GM18517 (cell line): ENCODE results near the gene ZNF700.
A peak's percentile ranks its signal among the peaks of the same experiment; 100 is the strongest.
"Not testable (repeated sequence)": the region's sequence is repeated elsewhere in the genome, so short reads cannot be mapped to it uniquely, and the experiment has no call there.

Experiments used
- ATAC-seq: cut with Tn5 transposase; IDR thresholded peaks from one replicate; pipeline ENCODE4 v1.9.1; 2021; ENCODE audit warnings: mild to moderate bottlenecking, moderate library complexity; ENCODE audit not compliant: unreplicated experiment

Gene ZNF700

DNA sequence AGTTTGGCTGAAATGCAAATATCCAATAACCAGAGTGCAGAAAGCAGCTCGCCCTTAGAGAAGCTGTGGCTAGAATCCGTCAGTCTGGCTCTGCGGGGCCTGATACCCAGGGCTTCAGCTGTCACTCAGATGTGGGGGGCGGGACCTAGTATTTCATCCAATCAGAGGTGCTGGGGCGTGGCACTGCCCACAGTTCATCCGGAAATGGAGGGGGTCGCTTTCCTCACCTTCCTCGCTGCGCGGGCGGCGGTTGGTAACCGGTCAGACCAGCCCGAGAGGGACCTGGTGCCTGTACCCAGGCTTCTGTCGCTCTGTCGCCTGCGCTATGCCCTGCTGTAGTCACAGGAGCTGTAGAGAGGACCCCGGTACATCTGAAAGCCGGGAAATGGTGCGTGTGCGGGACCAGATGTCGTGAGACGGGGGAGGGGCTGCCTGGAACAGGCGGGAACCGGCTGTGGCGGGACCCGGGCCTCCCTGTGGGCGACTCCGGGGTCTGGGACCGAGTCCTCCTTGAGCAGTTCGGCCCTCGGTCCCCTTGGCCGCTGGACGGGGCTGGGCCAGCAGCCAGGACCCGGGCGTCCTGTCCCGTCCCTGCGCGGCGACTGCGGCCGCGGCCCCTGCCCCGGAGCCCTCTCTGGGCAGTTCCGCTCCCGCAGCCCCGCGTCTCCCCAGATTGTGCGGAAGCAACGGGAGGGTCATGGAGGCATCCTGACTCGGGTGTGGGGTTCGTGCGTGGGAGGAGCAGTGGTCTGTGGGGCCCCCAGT, at the start of gene ZNF700:
Gene ZNF700 (plus strand): TSS at position 222 of the 765 bp plus-strand sequence. CDS start 104 bp downstream, at position 326.
- peak; percentile 79 for ATAC-seq

GRCh38 chr19:11879687-11880266, 45.1 kb upstream of the ZNF700 start:
- ATAC-seq = not testable (repeated sequence)

DNA sequence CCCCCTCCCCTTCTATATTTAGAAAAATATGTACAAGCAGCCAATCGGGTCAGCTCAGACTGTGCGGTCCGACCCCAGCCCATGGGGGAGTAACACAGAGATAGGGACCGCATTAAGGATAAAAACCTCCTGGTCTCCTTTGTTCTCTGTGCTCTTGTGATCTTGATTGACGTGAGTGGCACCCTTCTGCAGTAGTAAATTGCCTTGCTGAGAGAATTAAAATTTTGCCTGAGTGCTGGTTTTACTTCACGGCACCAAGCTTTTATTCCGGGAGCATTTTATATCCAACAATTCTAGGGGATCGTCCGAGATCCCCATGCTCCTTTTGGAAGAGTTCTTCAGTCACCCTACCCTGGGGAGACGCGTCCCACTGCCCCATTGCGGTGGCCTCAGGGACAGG, 44.3 kb upstream of the ZNF700 start:
- ATAC-seq = no peak

GRCh38 chr19:11881151-11881800, 43.6 kb upstream of the ZNF700 start:
- no peak for ATAC-seq

DNA sequence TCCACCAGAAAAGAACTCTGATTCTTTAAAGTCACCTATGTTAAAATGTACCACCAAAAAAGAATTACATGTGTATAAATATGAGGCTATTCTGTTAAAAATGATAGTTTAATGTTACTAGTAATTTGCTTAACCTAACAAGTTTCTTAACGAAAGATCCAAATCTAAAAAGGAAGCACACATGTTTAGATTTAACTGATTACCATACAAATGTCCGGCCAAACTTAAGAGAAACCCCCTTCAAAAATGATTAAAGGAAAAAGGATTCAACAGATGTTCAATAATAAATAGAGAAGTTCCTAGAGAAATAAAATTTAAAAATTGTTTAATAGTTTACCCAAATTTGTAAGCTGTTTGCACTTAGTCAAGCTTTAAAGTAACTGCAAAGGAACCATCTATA, 42.3 kb upstream of the ZNF700 start:
- ATAC-seq = no peak

GRCh38 chr19:11887234-11887610, 37.7 kb upstream of the ZNF700 start:
- no peak for ATAC-seq

DNA sequence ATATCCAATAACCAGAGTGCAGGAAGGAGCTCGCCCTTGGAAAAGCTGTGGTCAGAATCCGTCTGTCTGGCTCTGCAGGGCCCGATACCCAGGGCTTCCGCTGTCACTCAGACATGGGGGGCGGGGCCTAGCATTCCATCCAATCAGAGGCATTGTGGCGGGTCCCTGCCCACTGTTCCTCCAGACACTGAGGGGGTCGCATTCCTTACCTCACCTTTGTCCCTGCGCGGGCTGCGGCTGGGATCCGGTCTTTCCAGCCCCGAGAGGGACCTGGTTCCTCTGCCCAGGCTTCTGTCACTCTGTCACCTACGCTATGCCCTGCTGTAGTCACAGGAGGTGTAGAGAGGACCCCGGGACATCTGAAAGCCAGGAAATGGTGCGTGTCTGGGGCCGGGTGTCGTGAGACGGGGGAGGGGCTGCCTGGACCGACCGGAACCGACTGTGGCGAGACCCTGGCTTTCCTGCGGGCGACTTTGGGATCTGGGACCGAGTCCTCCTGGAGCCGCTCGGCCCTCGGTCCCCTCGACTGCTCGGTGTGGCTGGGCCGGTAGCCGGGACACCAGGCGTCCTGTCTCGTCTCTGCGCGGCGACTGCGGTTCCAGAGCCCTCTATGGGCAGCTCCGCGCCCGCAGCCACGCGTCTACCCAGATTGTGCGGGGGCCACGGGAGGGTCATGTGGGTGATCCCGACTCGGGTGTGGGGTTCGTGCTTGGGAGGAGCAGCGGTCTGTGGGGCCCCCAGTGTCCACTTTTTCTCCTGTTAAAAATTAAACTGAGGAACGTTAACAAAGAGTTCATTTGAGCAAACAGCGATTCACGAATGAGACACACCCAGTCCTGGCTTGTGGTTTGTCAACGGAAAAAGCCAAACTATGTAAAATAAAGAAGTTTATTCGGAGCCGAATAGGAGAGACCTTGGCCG, 37.0 kb upstream of the ZNF700 start, which contains the start of gene ZNF69:
Gene ZNF69 (plus strand): TSS at position 172 of the 921 bp plus-strand sequence. CDS start 142 bp downstream, at position 314.
- ATAC-seq = no peak

GRCh38 chr19:11889901-11890300, 35.0 kb upstream of the ZNF700 start:
- ATAC-seq = not testable (repeated sequence)

DNA sequence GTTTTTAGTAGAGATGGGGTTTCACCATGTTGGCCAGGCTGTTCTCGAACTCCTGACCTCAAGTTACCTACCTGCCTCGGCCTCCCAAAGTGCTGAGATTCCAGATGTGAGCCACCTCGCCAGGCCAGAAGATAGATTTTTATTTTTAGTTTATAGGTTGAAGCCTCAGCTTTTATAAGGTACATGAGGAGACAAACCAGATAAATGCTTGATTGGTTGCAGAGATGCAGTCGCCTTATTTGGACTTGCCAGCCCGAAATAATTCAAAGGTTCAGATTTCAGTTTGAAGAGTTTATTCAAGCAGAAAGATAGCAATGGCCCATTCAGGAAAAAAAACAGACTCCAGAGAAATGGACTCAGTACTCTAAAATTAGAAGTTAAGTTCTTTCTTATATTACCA, 34.3 kb upstream of the ZNF700 start:
- ATAC-seq = no peak

- ATAC-seq = no peak
Measured at GRCh38 chr19:11894851-11895250, 30.1 kb upstream of the ZNF700 start.

GRCh38 chr19:11902228-11902627, 22.7 kb upstream of the ZNF700 start:
- ATAC-seq = no peak

GRCh38 chr19:11905928-11906327, 19.0 kb upstream of the ZNF700 start:
- no peak for ATAC-seq

DNA sequence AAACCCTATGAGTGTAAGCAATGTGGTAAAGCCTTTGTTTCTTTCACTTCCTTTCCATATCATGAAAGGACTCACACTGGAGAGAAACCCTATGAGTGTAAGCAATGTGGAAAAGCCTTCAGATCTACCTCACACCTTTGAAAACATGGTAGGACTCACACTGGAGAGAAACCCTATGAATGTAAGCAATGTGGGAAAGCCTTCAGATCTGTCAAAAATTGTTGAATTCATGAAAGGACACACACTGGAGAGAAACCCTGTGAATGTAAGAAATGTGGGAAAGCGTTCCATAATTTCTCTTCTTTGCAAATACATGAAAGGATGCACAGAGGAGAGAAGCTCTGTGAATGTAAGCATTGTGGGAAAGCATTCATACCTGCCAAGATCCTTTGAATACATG, 13.0 kb upstream of the ZNF700 start:
- ATAC-seq = not testable (repeated sequence)

DNA sequence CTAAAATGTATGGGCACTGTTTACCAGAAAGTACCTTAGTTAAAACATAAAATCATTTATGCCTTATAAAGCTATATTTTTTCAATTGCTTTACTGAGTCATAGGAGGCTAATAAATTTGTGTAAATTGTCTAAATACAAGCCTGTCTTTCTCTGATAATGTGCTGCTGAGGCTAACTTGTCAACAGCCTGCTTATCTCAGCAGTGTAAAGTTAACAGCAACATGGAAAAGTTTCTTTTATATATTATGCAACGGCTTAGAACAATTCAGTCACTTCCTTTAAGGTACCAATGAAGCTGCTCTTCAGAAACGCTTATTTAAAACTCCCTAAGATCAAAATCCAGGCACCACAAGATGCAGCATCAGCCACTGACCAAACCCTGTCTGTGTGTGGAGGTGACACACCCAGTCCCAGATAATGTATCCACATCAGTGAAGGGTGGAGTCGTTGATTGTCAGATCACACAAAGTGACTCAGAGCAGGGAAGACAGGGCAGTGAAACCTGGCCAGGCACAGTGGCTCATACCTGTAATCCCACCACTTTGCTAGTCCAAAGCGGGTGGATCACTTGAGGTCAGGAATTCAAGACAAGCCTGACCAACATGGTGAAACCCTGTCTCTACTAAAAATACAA, 10.4 kb upstream of the ZNF700 start:
- ATAC-seq = not testable (repeated sequence)

- ATAC-seq = no peak
Measured at GRCh38 chr19:11921852-11922495, 2.9 kb upstream of the ZNF700 start.

GRCh38 chr19:11925651-11926187, 812 bp downstream of the ZNF700 start:
- ATAC-seq = not testable (repeated sequence)

GRCh38 chr19:11927227-11927626, 2.3 kb downstream of the ZNF700 start:
- no peak for ATAC-seq

DNA sequence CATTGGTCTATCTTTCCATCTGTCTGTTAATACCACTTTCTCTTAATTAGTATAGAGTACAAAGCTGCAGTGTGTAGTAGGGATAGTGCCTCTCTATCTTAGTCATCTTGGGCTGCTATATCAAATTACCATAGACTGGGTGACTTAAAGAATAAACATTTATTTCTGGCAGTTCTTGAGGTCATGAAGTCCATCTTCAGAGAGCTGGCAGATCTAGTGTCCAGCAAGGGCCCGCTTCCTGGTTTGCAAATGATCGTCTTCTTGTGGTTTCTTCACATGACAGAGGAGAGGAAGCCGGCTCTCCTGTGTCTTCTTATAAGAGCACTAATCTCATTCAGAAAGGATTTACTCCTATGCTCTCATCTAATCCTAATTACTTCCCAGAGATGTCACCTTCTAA, 6.1 kb downstream of the ZNF700 start:
- ATAC-seq = no peak

DNA sequence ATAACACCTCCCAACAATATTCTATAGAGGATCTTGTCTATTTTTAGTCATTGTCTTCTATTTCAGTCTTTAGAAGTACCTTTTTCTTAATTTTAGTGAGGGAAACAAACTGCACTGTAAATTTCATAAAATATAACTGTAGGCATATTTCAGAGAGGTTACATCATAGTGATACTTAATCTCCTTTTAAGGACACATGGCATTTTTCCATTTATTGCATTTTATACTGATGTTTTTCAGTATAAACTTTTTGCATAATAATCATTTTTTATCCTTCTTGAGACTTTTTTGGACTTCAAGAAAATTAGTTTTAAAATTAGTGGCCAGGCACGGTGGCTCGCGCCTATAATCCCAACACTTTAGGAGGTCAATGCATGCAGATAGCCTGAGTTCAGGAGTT, 6.6 kb downstream of the ZNF700 start:
- ATAC-seq = no peak

- ATAC-seq = not testable (repeated sequence)
Measured at GRCh38 chr19:11935829-11936228, 10.9 kb downstream of the ZNF700 start.
